Stimulated activated CD8-positive, alpha-beta memory T cell treated with anti-CD3 and anti-CD28 coated beads, Interleukin-15, amount 100 ng/mL, for 4 hours (primary cell): ENCODE results near the gene CUL5.
"Not testable (repeated sequence)": the region's sequence is repeated elsewhere in the genome, so short reads cannot be mapped to it uniquely, and the experiment has no call there.

Experiments used
- DNase-seq, 2 donors: peaks; one replicate each; pipeline ENCODE4 v3.0.0-alpha.2; 2020; ENCODE audit warnings: low read depth in 2 of 2

CUL5 gene

DNA sequence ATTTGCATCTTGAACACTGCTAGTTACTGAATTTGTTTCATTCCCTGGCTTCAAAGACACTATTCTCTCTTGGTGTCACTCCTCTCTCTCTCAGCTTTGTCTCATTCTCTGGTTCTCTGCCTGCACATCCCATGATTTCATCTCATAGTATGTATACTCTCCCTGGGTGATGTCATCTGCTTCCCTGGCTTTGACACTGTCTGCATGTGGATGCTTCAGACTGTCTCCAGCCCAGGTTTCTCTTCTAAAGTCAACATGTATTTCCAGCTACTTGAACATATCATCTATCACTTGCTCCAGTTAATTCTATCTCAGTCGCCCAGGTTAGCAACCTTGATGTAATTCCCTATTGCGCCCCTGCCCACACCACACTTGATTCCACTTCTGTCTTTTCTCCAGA, 103.4 kb downstream of the CUL5 start:
- DNase-seq = no peak

DNA sequence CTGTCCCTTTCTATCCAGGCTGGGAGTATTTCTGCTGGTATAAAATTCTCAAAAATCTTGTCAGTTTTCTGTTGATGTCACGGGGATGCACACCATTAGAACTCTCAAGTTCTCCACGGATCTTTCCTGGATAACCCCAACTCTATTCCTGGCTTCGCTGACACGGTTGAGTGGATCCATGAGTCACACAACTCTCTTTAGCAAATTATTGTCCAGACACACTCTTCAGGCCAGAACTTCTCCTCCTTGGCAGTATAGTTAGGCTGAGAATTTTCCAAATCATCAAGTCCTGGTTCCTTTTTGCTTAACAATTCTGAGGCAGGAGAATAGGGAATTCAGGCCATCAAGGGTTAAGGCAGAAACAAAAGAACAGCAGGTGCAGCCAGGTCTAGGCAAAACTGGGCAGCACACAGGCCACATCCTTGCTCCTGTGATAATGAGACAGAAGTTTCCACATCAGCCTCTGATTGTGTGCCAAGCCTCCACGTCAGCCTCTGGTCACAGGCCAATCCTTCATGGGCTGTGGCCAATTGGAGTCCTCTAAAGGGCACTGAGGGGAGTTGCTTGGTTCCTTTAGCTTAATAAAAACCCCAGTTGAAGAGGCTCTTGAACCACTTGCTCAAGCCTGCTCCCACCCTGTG, 106.9 kb downstream of the CUL5 start:
- DNase-seq = no peak

DNA sequence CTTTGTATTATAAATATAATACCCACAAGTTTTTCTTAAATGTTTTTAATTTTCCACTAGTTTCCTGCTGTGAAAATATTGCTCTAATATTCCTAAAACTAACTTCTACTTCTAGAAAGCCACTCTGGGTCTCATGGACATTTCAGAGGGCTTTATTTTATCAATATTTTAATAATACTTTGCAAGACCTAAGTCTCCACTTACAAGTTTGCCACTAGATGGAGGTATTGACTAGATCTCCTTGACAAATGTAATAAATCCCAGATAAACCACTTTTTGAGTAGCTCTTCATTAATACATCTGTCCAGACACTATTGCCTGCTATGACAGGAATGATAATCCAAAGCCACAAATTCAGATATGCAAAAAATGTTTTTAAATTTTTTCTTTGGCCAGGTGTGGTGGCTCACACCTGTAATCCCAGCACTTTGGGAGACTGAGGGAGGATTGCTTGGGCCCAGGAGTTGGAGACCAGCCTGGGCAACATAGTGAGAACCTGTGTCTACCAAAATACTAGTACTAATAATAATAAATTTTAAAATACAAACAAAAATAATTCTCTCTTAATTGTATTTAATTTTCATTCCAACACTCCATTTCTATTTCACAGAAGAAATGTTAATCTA, 109.2 kb downstream of the CUL5 start:
- DNase-seq = no peak

DNA sequence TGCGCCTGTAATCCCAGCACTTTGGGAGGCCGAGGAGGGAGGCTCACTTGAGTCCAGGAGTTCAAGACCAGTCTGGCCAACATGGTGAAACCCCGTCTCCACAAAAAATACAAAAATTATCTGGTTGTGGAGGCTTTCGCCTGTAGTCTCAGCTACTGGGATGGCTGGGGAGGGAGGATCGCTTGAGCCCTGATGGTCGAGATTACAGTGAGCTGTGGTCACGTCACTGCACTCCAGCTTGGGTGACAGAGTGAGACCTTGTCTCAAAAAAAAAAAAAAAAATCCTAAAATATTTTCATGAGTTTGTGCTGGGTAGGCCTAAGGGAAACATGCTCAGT, 112.2 kb downstream of the CUL5 start:
- DNase-seq = not testable (repeated sequence)

DNA sequence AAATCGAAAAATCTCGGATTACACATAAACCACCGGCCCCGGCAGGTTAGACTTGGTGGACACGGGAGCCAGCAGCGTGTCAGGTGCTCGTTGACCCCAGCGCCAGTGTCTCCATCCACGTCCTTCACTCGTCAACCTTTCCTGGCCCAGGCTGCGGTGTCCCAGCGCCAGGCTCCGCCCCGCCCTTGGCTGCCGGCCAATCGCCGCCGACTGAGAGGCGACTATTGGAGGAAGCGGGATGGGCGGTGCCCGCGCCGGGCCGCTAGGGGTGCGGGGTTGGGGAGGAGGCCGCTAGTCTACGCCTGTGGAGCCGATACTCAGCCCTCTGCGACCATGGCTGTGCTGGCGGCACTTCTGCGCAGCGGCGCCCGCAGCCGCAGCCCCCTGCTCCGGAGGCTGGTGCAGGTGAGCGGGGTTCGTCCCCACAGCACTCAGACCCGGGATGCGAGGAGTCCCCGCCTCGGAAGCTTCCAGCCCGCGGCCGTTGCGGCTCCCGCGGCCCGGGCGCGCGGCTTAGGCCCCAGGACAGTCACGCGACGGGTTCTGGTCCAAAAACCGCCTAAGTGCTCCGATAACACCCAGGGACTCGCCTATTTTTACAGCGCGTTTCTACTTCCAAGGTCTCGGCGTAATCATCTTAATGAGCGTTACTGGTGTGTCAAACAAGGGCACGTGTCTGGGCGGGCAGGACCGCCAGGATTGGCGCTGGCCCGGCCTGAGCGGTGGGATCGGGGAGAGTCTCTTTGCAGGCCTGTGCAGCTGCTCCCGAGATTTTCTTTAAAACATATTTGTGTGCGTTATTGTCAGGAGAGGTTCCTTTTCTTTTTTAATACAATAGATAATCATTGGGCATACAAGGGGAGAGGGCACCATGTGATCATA, 112.8 kb downstream of the CUL5 start, which contains the start of gene ACAT1:
ACAT1 (plus strand) TSS at position 294 of the 882 bp plus-strand sequence; CDS start at position 334, 40 bp downstream.
- peak; percentile 86 to 89 for DNase-seq

DNA sequence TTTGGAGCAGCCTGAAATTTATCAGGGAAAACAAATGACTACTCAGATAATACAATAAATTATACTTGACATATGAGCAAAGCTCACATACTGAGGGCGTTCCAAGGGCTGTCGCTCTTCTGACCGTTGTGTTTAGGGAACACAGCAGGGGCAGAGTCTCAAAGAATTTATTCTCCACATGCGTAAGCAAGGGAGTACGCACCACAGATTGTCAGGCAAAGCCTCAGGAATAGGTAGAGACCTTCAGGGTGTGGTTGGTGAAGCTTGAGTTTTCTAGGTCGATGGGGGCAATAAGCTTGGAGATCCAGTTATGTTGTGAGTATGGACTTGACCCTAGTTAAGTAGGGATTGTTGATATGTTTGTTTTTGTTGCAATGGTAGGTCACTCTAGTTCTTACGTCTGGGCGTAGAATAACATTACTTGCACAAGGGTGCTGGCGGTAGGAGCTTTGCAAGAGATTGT, 113.5 kb downstream of the CUL5 start:
- no peak for DNase-seq

DNA sequence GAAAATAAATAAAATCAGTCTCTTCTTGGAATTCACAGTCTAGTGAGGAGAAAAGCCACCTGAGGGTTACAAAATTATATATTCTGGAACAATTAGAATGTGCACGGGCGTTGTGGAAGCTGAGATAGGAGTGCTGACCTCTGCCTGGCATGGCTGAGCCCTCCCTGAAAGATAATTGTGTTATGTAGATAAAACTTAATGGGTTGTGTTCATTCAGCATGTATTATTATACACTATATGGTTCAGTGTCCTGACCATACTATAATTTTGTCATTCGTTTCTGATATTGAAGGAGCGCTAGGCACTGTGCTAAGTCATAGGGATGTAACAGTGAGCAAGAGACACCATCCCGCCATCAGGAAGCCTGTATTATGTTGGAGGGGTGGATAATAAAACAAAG, 116.4 kb downstream of the CUL5 start:
- no peak for DNase-seq

DNA sequence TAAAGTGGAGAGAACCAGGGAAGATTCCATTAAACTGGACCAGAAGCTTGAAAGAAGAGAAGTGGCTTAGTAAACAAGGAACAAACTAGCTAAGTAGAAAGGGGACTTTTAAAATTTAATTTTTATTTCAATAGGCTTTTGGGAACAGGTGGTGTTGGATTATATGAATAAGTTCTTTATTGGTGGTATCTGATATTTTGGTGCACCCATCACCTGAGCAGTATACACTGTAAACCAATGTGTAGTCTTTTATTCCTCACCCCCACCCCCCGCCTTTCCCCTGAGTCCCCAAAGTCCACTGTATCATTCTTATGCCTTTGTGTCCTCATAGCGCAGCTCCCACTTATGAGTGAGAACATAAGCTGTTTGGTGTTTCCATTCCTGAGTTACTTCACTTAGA, 120.1 kb downstream of the CUL5 start:
- no peak for DNase-seq

DNA sequence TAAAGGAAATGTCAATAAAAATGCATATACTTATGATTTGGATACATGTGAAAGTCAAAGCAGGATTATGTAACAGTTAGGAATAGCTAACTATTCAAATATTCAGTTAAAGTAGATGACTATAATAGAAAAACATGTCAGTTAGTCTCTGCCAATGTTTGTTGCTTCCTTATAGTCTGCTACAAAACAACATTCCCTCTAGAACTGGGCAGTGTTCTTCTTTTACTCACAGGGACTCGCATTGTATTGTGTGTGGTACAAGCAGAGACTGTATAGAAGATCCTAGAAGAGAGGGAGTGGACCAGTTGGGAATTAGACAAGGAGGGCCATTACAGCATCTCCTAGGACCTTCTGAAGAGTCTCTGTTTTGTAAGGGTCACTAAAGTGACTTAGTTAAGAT, 123.3 kb downstream of the CUL5 start:
- no peak for DNase-seq

DNA sequence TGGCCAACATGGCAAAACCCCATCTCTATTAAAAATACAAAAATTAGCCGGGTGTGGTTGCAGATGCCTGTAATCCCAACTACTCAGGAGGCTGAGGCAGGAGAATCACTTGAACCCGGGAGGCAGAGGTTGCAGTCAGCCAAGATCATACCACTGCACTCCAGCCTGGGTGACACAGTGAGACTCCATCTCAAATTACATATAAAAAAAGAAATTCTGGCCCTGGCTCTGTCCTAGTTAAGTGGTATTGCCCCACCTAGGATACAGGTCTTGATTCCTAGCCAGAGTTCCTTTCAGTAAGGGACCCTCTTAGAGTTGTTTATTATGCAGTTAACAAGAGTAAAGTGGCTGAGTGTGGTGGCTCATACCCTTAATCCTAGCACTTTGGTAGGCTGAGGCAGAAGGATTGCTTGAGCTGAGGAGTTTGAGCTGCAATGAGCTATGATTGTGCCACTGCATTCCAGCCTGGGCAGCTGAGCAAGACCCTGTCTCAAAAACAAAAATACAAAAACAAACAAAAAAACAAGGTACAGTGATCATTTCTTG, 124.4 kb downstream of the CUL5 start:
- not testable (repeated sequence) for DNase-seq

DNA sequence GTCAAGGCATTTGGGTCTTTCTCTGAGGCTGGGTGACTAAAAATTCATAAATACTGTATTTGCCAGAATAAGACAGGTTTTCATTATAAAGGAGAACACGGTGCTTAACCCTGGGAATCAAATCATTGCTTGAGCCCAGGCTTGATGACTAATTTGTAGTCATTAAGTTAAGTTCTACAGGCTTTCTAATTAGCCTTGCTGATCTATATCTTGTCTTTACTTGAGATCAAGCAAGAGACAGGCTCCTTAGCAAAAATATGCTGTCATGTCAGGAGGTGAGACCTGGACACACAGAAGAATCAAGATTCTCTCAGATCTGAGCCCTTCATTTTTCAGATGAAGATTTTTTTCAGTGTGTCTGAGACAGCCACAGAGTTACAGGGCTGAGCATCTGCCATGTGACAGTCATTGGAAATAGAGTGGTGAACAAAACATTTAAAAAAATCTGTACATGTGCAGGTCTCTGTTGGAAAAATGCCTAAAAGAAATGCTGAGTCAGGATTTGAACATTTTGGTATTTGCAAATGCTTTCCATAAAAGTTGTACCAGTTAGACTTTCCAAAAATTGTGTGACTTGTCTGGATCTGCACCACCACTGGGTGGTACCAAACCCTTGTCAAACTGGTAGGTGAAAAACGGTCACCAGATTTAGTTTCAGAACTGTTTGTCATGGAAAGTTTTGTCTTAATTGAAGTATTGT, 127.3 kb downstream of the CUL5 start:
- DNase-seq = peak in 1 of 2 donors; percentile 10

DNA sequence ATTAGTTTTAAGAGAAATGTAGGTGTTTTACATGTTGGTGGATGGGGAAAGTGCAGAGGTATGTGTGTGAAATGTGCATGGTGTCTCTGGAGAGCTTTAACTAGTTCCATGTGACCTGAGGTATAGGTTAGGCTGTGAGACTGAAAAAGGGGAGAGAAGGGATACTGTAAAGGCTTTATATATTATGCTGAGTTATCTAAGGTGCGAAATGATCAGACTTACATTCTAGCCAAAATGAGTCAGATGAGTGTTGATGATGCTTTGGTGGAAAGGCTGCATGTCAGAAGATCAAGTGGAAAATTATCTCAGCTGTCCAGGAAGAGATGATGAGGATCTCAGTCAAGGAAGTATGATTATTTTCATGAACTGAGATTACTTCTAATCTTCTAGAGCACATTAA, 128.5 kb downstream of the CUL5 start:
- DNase-seq = no peak

DNA sequence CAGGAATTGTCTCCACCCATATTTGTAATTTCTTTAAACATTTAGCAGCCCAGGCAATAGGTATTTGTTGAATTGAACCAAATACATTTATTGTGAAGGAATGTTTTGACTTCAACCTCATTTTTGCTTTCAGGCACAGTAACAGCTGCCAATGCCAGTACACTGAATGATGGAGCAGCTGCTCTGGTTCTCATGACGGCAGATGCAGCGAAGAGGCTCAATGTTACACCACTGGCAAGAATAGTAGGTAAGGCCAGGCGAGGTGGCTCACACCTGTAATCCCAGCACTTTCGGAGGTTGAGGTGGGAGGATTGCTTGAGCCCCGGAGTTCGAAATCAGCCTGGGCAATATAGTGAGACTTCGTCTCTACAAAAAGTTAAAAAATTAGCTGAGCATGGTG, 133.6 kb downstream of the CUL5 start:
- no peak for DNase-seq

DNA sequence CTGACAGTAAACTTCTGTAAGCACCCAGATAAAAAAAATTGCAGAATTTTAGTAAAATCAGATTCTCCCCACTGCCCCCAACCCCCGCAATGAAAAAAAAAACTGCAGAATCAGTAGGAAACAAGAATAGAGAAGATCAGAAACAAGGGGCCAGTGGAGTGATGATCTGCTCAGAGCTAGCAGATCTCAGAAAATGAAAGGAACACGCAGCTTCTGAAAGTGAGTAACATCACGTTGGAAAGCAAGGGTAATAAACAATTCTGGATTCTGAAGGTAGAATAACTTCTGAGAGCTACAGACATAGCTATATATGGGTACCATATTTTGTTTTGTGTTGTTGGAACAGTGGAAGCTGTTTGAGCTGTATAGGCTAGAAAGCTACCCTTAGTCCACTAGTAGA, 135.9 kb downstream of the CUL5 start:
- DNase-seq = no peak

DNA sequence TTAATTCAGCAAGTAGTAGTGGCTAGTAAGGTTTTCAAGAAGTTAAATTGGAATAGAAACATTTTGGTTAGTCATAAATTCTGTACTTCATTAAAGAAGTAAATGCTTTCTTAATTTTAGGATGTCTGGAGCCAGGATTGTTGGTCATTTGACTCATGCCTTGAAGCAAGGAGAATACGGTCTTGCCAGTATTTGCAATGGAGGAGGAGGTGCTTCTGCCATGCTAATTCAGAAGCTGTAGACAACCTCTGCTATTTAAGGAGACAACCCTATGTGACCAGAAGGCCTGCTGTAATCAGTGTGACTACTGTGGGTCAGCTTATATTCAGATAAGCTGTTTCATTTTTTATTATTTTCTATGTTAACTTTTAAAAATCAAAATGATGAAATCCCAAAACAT, 138.5 kb downstream of the CUL5 start:
- DNase-seq = no peak

DNA sequence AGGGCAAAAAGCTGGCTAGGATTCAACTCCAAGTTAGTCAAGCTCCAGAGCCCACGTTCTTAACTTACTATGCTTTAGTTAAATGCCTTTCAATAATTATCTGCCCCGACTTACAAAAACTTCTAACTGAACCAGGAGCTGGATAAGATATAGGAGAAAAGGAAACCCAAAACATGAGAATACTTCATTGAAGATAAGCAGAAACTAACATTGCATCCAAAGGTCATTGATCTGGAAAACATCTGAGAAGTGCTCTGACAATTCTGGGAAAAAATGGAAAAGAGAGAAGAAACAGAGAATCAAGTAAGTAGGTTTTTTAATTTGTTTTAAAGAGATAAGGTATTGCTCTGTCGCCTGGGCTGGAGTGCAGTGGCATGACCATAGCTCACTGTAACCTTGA, 139.9 kb downstream of the CUL5 start:
- no peak for DNase-seq

DNA sequence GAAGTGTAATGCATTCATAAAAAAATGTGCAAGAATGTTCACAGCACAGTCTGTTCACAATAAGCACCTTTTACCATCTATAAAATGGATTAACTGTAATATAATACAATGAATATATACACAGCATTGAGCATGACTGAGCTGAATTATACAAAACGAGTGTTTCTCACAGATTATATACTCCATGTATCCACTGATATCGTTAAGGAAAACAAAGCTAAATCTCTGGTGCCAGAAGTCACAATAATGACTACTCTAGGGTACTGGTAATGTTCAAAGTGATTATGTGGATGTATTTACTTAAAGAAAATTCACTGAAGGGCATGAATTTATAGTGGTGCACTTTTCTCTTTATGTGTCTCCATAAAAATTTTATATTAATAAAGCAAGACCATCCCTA, 145.9 kb downstream of the CUL5 start:
- no peak for DNase-seq
